ENCODE results near the gene SLC4A1AP.

DNA sequence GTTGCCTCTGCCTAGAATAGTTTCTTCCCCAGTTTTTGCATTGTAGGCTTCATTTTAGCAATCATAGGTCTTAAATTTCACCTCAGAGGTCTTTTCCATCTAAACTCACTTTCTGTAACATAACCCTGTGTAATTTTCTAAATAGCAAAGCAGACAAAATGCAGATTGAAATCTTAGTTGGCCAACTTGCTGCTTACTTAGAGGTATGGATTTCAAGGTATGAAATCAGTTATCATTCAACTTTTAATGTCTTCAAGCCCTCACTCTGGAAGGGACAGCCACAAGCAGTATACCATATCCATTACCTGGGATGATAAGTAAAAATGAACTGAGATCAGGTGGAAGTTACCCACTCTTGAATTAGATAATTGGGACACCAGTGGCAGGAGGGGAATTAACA, 38.7 kb upstream of the SLC4A1AP start:
- TF ChIP-seq, protein P1, sequence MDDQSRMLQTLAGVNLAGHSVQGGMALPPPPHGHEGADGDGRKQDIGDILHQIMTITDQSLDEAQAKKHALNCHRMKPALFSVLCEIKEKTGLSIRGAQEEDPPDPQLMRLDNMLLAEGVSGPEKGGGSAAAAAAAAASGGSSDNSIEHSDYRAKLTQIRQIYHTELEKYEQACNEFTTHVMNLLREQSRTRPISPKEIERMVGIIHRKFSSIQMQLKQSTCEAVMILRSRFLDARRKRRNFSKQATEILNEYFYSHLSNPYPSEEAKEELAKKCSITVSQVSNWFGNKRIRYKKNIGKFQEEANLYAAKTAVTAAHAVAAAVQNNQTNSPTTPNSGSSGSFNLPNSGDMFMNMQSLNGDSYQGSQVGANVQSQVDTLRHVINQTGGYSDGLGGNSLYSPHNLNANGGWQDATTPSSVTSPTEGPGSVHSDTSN (CRISPR knock-in tag; IDR thresholded peaks at IDR 0.05; ENCODE audit: borderline replicate concordance) = no peak
- no peak for TF ChIP-seq ZBTB20 (CRISPR knock-in tag; IDR thresholded peaks at IDR 0.05; ENCODE audit: borderline replicate concordance, low read depth)
- TF ChIP-seq, protein P2, sequence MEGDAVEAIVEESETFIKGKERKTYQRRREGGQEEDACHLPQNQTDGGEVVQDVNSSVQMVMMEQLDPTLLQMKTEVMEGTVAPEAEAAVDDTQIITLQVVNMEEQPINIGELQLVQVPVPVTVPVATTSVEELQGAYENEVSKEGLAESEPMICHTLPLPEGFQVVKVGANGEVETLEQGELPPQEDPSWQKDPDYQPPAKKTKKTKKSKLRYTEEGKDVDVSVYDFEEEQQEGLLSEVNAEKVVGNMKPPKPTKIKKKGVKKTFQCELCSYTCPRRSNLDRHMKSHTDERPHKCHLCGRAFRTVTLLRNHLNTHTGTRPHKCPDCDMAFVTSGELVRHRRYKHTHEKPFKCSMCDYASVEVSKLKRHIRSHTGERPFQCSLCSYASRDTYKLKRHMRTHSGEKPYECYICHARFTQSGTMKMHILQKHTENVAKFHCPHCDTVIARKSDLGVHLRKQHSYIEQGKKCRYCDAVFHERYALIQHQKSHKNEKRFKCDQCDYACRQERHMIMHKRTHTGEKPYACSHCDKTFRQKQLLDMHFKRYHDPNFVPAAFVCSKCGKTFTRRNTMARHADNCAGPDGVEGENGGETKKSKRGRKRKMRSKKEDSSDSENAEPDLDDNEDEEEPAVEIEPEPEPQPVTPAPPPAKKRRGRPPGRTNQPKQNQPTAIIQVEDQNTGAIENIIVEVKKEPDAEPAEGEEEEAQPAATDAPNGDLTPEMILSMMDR (CRISPR knock-in tag; IDR thresholded peaks at IDR 0.05) = no peak
- no peak for TF ChIP-seq POLR2A (IDR thresholded peaks at IDR 0.05; ENCODE audit: insufficient read depth in 1 of 2, low read depth in 2 of 2, low read length in 2 of 2)
- TF ChIP-seq KDM1A (CRISPR knock-in tag; IDR thresholded peaks at IDR 0.05) = no peak
- TF ChIP-seq, protein P3, sequence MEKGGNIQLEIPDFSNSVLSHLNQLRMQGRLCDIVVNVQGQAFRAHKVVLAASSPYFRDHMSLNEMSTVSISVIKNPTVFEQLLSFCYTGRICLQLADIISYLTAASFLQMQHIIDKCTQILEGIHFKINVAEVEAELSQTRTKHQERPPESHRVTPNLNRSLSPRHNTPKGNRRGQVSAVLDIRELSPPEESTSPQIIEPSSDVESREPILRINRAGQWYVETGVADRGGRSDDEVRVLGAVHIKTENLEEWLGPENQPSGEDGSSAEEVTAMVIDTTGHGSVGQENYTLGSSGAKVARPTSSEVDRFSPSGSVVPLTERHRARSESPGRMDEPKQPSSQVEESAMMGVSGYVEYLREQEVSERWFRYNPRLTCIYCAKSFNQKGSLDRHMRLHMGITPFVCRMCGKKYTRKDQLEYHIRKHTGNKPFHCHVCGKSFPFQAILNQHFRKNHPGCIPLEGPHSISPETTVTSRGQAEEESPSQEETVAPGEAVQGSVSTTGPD (CRISPR knock-in tag; IDR thresholded peaks at IDR 0.05) = no peak
- no peak for TF ChIP-seq MTA3 (CRISPR knock-in tag; IDR thresholded peaks at IDR 0.05)
- no peak for TF ChIP-seq NFIC (IDR thresholded peaks at IDR 0.05; ENCODE audit: low read length)
- no peak for TF ChIP-seq RFX5 (IDR thresholded peaks at IDR 0.05; ENCODE audit: low read depth, low read length)
- TF ChIP-seq FOXA1 (IDR thresholded peaks at IDR 0.05) = no peak
- no peak for TF ChIP-seq FOXA1 (CRISPR knock-in tag; IDR thresholded peaks at IDR 0.05)
- TF ChIP-seq, protein P4, sequence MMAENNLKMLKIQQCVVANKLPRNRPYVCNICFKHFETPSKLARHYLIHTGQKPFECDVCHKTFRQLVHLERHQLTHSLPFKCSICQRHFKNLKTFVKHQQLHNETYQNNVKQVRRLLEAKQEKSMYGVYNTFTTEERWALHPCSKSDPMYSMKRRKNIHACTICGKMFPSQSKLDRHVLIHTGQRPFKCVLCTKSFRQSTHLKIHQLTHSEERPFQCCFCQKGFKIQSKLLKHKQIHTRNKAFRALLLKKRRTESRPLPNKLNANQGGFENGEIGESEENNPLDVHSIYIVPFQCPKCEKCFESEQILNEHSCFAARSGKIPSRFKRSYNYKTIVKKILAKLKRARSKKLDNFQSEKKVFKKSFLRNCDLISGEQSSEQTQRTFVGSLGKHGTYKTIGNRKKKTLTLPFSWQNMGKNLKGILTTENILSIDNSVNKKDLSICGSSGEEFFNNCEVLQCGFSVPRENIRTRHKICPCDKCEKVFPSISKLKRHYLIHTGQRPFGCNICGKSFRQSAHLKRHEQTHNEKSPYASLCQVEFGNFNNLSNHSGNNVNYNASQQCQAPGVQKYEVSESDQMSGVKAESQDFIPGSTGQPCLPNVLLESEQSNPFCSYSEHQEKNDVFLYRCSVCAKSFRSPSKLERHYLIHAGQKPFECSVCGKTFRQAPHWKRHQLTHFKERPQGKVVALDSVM (CRISPR knock-in tag; IDR thresholded peaks at IDR 0.05) = no peak
- no peak for TF ChIP-seq RAD21 (CRISPR knock-in tag; IDR thresholded peaks at IDR 0.05)
- no peak for TF ChIP-seq BRD4 (CRISPR knock-in tag; IDR thresholded peaks at IDR 0.05)

Data from HepG2 (cell line).